IPS-15b (cell line): Measurements from ENCODE around the gene POU4F1.

Experiments
- H3K27me3 ChIP-seq: one replicate; pipeline ENCODE4 v1.6.1; 2013; ENCODE audit warnings: low read length; ENCODE audit not compliant: control insufficient read depth, insufficient read depth
- H3K36me3 ChIP-seq: one replicate; pipeline ENCODE4 v1.6.1; 2013; ENCODE audit warnings: low read length; ENCODE audit not compliant: control insufficient read depth, insufficient read depth
- H3K4me1 ChIP-seq: one replicate; pipeline ENCODE4 v1.6.1; 2013; ENCODE audit warnings: mild to moderate bottlenecking, low read length; ENCODE audit not compliant: control insufficient read depth, insufficient read depth
- H3K4me3 ChIP-seq: one replicate; pipeline ENCODE4 v1.5.1; 2013; ENCODE audit warnings: low read depth, low read length
- H3K9ac ChIP-seq: one replicate; pipeline ENCODE4 v1.6.1; 2013; ENCODE audit warnings: low read depth, mild to moderate bottlenecking, low read length
- H3K9me3 ChIP-seq: one replicate; pipeline ENCODE4 v1.6.1; 2013; ENCODE audit warnings: mild to moderate bottlenecking, low read length; ENCODE audit not compliant: control insufficient read depth, insufficient read depth

POU4F1 gene

DNA sequence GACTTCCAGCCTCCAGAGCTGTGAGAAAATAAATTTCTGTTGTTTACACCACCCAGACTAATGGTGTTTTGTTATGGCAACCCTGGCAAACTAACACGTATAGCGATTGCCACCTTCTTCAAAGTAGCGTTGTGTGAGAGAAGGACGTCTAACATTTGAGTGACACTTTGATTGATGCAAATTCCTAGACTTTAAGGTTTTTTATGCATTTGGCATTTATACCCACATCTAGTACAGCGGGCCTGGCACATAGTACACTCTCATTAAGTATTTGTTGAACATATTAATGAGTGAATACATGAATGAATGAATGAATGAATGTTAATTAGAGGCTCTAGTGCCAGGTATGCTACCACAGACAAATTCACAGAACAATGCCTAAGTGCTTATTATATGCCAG lies 36.7 kb downstream of the POU4F1 start:
- Histone ChIP-seq H3K4me1 (peaks cover 2% of the 10 kb centered on the region), H3K4me3 (no peak overlapping the region), H3K27me3 (no peaks in the 10 kb centered on the region), H3K36me3 (no peaks in the 10 kb centered on the region), H3K9me3 (no peaks in the 10 kb centered on the region), H3K9ac (no peak overlapping the region)

- Histone ChIP-seq H3K9ac (no peak overlapping the region), H3K27me3 (no peaks in the 10 kb centered on the region), H3K36me3 (no peaks in the 10 kb centered on the region), H3K4me3 (no peak overlapping the region), H3K9me3 (no peaks in the 10 kb centered on the region), H3K4me1 (no peaks in the 10 kb centered on the region)
Measured at GRCh38 chr13:78562237-78562889, 41.0 kb downstream of the POU4F1 start.
